Lung (tissue), 12 donors: ENCODE data around the gene PRR20G. TPM values are rescaled to one million over a fixed set of nuclear protein-coding genes. Genes with fewer than 3 reads are reported as not detected.

Experiments
- ATAC-seq: fragments of 200-7000 bp; cut with Tn5 transposase; one replicate; pipeline ENCODE4 v1.9.1; 2020; ENCODE audit warnings: moderate number of reproducible peaks; ENCODE audit not compliant: insufficient read depth, low FRiP score
- DNase-seq, 3 donors: peaks; one replicate each; pipeline ENCODE4 v3.0.0-alpha.2; 2013 to 2017
- H3K27ac ChIP-seq, 2 donors: one replicate each; pipeline ENCODE4 v1.5.1; 2013; ENCODE audit warnings: mild to moderate bottlenecking in 2 of 2, moderate library complexity in 2 of 2, control low read depth in 1 of 2, inconsistent platforms in 1 of 2, low read depth in 1 of 2, low read length in 1 of 2
- H3K27me3 ChIP-seq, 3 donors: one replicate each; pipeline ENCODE4 v1.5.1; 2013; ENCODE audit warnings: low read length in 2 of 3; ENCODE audit not compliant: control insufficient read depth in 3 of 3, insufficient read depth in 3 of 3
- H3K36me3 ChIP-seq, 4 donors: one replicate each; pipeline ENCODE4 v1.5.1; 2013; ENCODE audit warnings: low read length in 4 of 4, mild to moderate bottlenecking in 1 of 4, moderate library complexity in 1 of 4; ENCODE audit not compliant: control insufficient read depth in 4 of 4, insufficient read depth in 4 of 4
- H3K4me1 ChIP-seq, 5 donors: one replicate each; pipeline ENCODE4 v1.5.1; 2013; ENCODE audit warnings: low read length in 5 of 5, mild to moderate bottlenecking in 2 of 5, moderate library complexity in 1 of 5; ENCODE audit not compliant: control insufficient read depth in 5 of 5, insufficient read depth in 5 of 5
- H3K4me3 ChIP-seq: one replicate; pipeline ENCODE4 v1.5.1; 2013; ENCODE audit warnings: mild to moderate bottlenecking, control low read depth, moderate library complexity
- H3K9ac ChIP-seq, 2 donors: one replicate each; pipeline ENCODE4 v1.5.1; 2013; ENCODE audit warnings: low read length in 2 of 2, control low read depth in 1 of 2; ENCODE audit not compliant: insufficient read depth in 1 of 2
- H3K9me3 ChIP-seq, 4 donors: one replicate each; pipeline ENCODE4 v1.5.1; 2013; ENCODE audit warnings: low read length in 3 of 4, mild to moderate bottlenecking in 1 of 4, moderate library complexity in 1 of 4; ENCODE audit not compliant: control insufficient read depth in 4 of 4, insufficient read depth in 3 of 4
- CTCF ChIP-seq: IDR thresholded peaks from 2 replicates; pipeline ENCODE4 v1.5.1; 2012; ENCODE audit warnings: mild to moderate bottlenecking; ENCODE audit errors: control extremely low read depth, extremely low read depth
- WGBS, 2 donors: extraction: QIAGEN DNeasy Blood & Tissue Kit; methylation state at CpG; one replicate each; pipeline ENCODE4 v1.1.7; 2013; 5-methylcytosine and 5-hydroxymethylcytosine counted together
- polyA plus RNA-seq, 2 donors: library from polyadenylated mRNA; stranded (reverse); fragments of 200-250 nt; gene quantifications; one replicate each; pipeline ENCODE4 v1.2.1, GENCODE V29; 2013
- total RNA-seq, 2 donors: library from RNA; depleted of rRNA in 1 of 2; stranded (reverse); fragments of >200 nt in 1 of 2; gene quantifications; one replicate each; pipeline ENCODE4 v1.2.1, GENCODE V29; 2014 to 2021
- donor health status: control.
- donor health status: control.
- donor health status: Bipolar disorder and iron deficiency.
- donor health status: healthy.
- donor health status: DM: yes; HTN: yes; CAD: no.

The PRR20G gene
- total and polyA plus RNA-seq, 4 donors, result 0.05 TPM; not detected in 3

GRCh38 chr3:127263037-127263436 is 24.8 kb downstream of the PRR20G start:
- ATAC-seq, result no peak
- WGBS, 2 donors, result 87 to 91% methylated on average over 4 of the region's 4 CpGs
- Histone ChIP-seq H3K36me3 (no peaks in the 10 kb centered on the region), H3K4me1 (no peaks in the 10 kb centered on the region), H3K27me3 (peaks cover 0 to 2% (median 0%) of the 10 kb centered on the region in 3 donors), H3K9me3 (peaks cover 0 to 2% (median 0%) of the 10 kb centered on the region in 4 donors), H3K4me3 (no peak overlapping the region), H3K27ac (no peak overlapping the region), H3K9ac (no peak overlapping the region)
- DNase-seq, result no peak
- TF ChIP-seq CTCF, result no peak

DNA sequence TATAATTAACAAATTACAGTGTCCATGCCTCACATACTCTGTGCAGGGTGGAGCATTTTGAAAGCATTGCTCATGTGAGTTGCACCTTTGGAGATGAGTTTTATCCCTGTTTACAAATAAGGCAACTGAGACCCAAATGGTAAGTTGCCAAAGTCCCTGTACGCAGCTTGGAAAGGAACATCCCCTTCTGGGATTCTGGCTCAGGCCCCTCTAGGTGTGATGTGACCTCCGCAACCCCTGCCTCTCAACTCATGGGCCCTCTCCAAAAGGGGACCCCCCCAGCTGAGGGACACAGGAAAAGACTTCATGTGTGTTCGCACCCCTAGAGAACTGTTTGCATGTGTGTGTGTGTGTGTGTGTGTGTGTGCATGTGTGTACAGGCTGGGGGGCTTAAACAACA is 25.3 kb downstream of the PRR20G start:
- no peak for TF ChIP-seq CTCF
- Histone ChIP-seq H3K27ac (no peak overlapping the region), H3K27me3 (peaks cover 0 to 2% (median 0%) of the 10 kb centered on the region in 3 donors), H3K4me3 (no peak overlapping the region), H3K9ac (no peak overlapping the region), H3K36me3 (no peaks in the 10 kb centered on the region), H3K9me3 (peaks cover 0 to under 1% (median 0%) of the 10 kb centered on the region in 4 donors), H3K4me1 (no peaks in the 10 kb centered on the region)
- WGBS, 2 donors, result 95 to 97% methylated on average over 3 of the region's 3 CpGs
- ATAC-seq (no peak), DNase-seq (no peak)

DNA sequence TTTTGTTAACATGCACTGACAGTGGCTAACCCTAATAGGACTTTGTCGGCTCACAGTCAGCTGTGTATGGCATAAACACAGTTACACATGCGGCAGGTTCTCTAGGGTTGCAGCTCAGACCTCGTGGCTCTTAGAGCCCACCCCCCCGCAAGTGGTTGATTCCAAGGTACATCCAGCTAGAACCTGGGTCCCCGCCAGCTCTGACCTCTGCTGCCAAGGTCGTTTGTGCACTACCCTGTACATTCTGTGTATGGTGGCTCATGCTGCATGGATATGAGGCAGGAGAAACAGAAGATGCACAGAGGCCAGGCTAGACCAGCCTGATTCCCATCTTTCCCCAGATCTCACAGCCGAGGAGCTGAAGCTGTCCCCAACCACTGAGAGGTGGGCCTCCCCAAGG is 25.9 kb downstream of the PRR20G start:
- no peak overlapping the region for H3K27ac ChIP-seq
- no peaks in the 10 kb centered on the region for H3K4me1 ChIP-seq
- no peak for TF ChIP-seq CTCF
- no peak overlapping the region for H3K4me3 ChIP-seq
- DNase-seq, result no peak
- WGBS, 2 donors, result 82% methylated on average over 7 of the region's 7 CpGs
- ATAC-seq, result no peak
- H3K9ac ChIP-seq, result no peak overlapping the region
- H3K9me3 ChIP-seq, result no peaks in the 10 kb centered on the region
- peaks cover 0 to 2% (median 0%) of the 10 kb centered on the region in 3 donors for H3K27me3 ChIP-seq
- H3K36me3 ChIP-seq, result no peaks in the 10 kb centered on the region
